HG03469 (cell line): ENCODE results near the gene STK32B.
"Not testable (repeated sequence)": the region's sequence is repeated elsewhere in the genome, so short reads cannot be mapped to it uniquely, and the experiment has no call there.

Source experiments
- ATAC-seq: cut with Tn5 transposase; IDR thresholded peaks from one replicate; pipeline ENCODE4 v1.9.1; 2021; ENCODE audit warnings: mild to moderate bottlenecking, moderate library complexity, moderate number of reproducible peaks; ENCODE audit not compliant: unreplicated experiment

STK32B gene

GRCh38 chr4:5200513-5200912, 149.2 kb downstream of the STK32B start:
- no peak for ATAC-seq

- no peak for ATAC-seq
These were observed 152.2 kb downstream of the STK32B start for GRCh38 chr4:5203309-5203992.

GRCh38 chr4:5203993-5204310, 152.7 kb downstream of the STK32B start:
- no peak for ATAC-seq

GRCh38 chr4:5204781-5205180, 153.5 kb downstream of the STK32B start:
- no peak for ATAC-seq

- no peak for ATAC-seq
These were observed 154.9 kb downstream of the STK32B start for GRCh38 chr4:5206016-5206790.

GRCh38 chr4:5209862-5210261, 158.6 kb downstream of the STK32B start:
- no peak for ATAC-seq

GRCh38 chr4:5211282-5211839, 160.1 kb downstream of the STK32B start:
- ATAC-seq: no peak

- no peak for ATAC-seq
These were observed 161.2 kb downstream of the STK32B start for GRCh38 chr4:5212255-5213013.

GRCh38 chr4:5213087-5213595, 161.9 kb downstream of the STK32B start:
- ATAC-seq: no peak

- no peak for ATAC-seq
These were observed 164.0 kb downstream of the STK32B start for GRCh38 chr4:5215321-5215720.

- ATAC-seq: no peak
These were observed 166.1 kb downstream of the STK32B start for GRCh38 chr4:5217421-5217820.

GRCh38 chr4:5218376-5219069, 167.2 kb downstream of the STK32B start:
- no peak for ATAC-seq

- no peak for ATAC-seq
These were observed 168.7 kb downstream of the STK32B start for GRCh38 chr4:5220028-5220427.

- ATAC-seq: no peak
These were observed 170.8 kb downstream of the STK32B start for GRCh38 chr4:5222047-5222446.

- ATAC-seq: no peak
These were observed 171.7 kb downstream of the STK32B start for GRCh38 chr4:5222951-5223350.

- ATAC-seq: no peak
These were observed 173.1 kb downstream of the STK32B start for GRCh38 chr4:5224340-5224739.

- no peak for ATAC-seq
These were observed 181.3 kb downstream of the STK32B start for GRCh38 chr4:5232549-5232948.

GRCh38 chr4:5237086-5237660, 185.9 kb downstream of the STK32B start:
- no peak for ATAC-seq

- no peak for ATAC-seq
These were observed 186.9 kb downstream of the STK32B start for GRCh38 chr4:5238173-5238572.

- ATAC-seq: not testable (repeated sequence)
These were observed 195.8 kb downstream of the STK32B start for GRCh38 chr4:5247061-5247460.
